ENCODE results near the gene ATXN1.

GRCh38 chr6:16683641-16684194 lies 77.5 kb downstream of the ATXN1 start:
- no peak for TF ChIP-seq CTCF (IDR thresholded peaks at IDR 0.05; ENCODE audit: insufficient read depth, low read length, poor library complexity, severe bottlenecking)
- no peak for TF ChIP-seq EZH2phosphoT487 (conservative IDR thresholded peaks at IDR 0.05; ENCODE audit: low read length)
